Upper lobe of left lung (tissue), 4 donors: ENCODE measurements around the gene MAP1LC3A.

ENCODE experiments used
- CTCF ChIP-seq, 6 experiments: fragments of 450-650 bp in 4 of 6; fragments of 200-600 bp in 2 of 6; sonication (generic) in 2 of 6; IDR thresholded peaks; one replicate each; pipeline ENCODE4 v1.5.1; 2016 to 2019; ENCODE audit warnings: antibody characterized with exemption in 6 of 6
- POLR2A ChIP-seq, 4 donors: fragments of 450-650 bp; IDR thresholded peaks; one replicate each; pipeline ENCODE4 v1.5.1; 2016 to 2017; ENCODE audit warnings: antibody characterized with exemption in 4 of 4, mild to moderate bottlenecking in 2 of 4

DNA sequence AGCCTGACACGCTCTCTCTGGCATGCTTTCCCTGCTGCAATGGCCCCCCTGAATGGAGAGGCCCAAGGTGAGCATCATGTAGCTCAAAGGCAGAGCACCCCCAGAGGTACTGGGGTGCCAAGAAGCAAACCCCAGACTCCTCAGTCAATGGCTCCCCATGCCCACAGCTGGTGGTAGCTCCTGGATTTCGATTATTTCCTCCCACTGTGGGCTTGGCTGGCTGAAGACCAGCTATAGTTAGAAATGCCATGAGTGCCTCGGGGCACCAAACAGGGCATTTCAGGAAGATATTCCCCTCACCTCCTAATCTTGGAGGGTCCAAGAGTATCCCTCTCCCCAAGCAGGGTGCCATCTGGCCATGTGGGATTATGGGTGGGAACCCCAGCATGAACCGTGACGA, 16.8 kb downstream of the MAP1LC3A start:
- no peak for TF ChIP-seq CTCF (IDR thresholded peaks at IDR 0.05)
- no peak for TF ChIP-seq POLR2A (IDR thresholded peaks at IDR 0.05)
